Spleen (tissue), 11 donors: ENCODE measurements around the gene CFAP74. TPM values are rescaled to one million over a fixed set of nuclear protein-coding genes. Genes with fewer than 3 reads are reported as not detected.

ENCODE experiments used
- DNase-seq: peaks from one replicate; pipeline ENCODE4 v3.0.0-alpha.2; 2020
- H3K27ac ChIP-seq, 8 donors: fragments of 200-600 bp; sonication (generic) in 7 of 8; 1 replicate in 4 of 8; 2 replicates in 4 of 8; pipeline versions ENCODE4 v1.5.0 to v1.8.0; 2016 to 2021; ENCODE audit warnings: inconsistent platforms in 4 of 8, mild to moderate bottlenecking in 4 of 8, moderate library complexity in 1 of 8
- H3K27me3 ChIP-seq, 7 donors: fragments of 200-600 bp; sonication (generic) in 6 of 7; replicated peaks in 1 of 7; 1 replicate in 4 of 7; 2 replicates in 3 of 7; pipeline versions ENCODE4 v1.5.0 to v1.8.0; 2016 to 2021; ENCODE audit warnings: inconsistent platforms in 3 of 7, mild to moderate bottlenecking in 1 of 7
- H3K36me3 ChIP-seq, 6 donors: fragments of 200-600 bp; sonication (generic) in 5 of 6; 1 replicate in 4 of 6; 2 replicates in 2 of 6; pipeline versions ENCODE4 v1.5.0 to v1.8.0; 2016 to 2021; ENCODE audit warnings: inconsistent platforms in 2 of 6
- H3K4me1 ChIP-seq, 6 donors: fragments of 200-600 bp; sonication (generic) in 5 of 6; 1 replicate in 3 of 6; 2 replicates in 3 of 6; pipeline versions ENCODE4 v1.5.0 to v1.8.0; 2016 to 2021; ENCODE audit warnings: inconsistent platforms in 3 of 6
- H3K4me3 ChIP-seq, 8 donors: fragments of 200-600 bp; sonication (generic) in 7 of 8; 1 replicate in 4 of 8; 2 replicates in 4 of 8; pipeline versions ENCODE4 v1.5.0 to v1.8.0; 2016 to 2021; ENCODE audit warnings: inconsistent platforms in 4 of 8, mild to moderate bottlenecking in 4 of 8, moderate library complexity in 2 of 8
- H3K9me3 ChIP-seq, 8 donors: fragments of 200-600 bp; sonication (generic) in 7 of 8; 1 replicate in 4 of 8; 2 replicates in 4 of 8; pipeline versions ENCODE4 v1.5.0 to v1.8.0; 2016 to 2021; ENCODE audit warnings: inconsistent platforms in 4 of 8
- CTCF ChIP-seq, 11 experiments: fragments of 200-600 bp in 7 of 11; fragments of 450-650 bp in 4 of 11; sonication (generic) in 4 of 11; IDR thresholded peaks in 8 of 11; conservative IDR thresholded peaks in 3 of 11; 1 replicate in 7 of 11; 2 replicates in 4 of 11; pipeline versions ENCODE4 v1.4.0 to v1.8.0; 2016 to 2021; ENCODE audit warnings: antibody characterized with exemption in 11 of 11, inconsistent platforms in 4 of 11, mild to moderate bottlenecking in 1 of 11
- POLR2A ChIP-seq, 3 donors: fragments of 450-650 bp; IDR thresholded peaks; one replicate each; pipeline ENCODE4 v1.5.1; 2017; ENCODE audit warnings: antibody characterized with exemption in 3 of 3, mild to moderate bottlenecking in 1 of 3
- POLR2AphosphoS5 ChIP-seq, 3 donors: sonication (generic); formaldehyde crosslinking; IDR thresholded peaks; one replicate each; pipeline ENCODE4 v1.5.1; 2017; ENCODE audit warnings: antibody characterized with exemption in 3 of 3
- WGBS, 5 donors: extraction: QIAGEN DNeasy Blood & Tissue Kit in 3 of 5; methylation state at CpG; one replicate each; pipeline versions ENCODE4 v1.1.5 to v1.1.7; 2013 to 2018; 5-methylcytosine and 5-hydroxymethylcytosine counted together
- intact Hi-C: fragments of 100-400 bp; cut with DNase I; formaldehyde crosslinking; loops from one replicate; pipeline ENCODE4 v1.15.0; 2023; ENCODE audit warnings: low total_unique reads
- polyA plus RNA-seq, 3 donors: library from polyadenylated mRNA; stranded (reverse); fragments of 200-250 nt; gene quantifications; one replicate each; pipeline ENCODE4 v1.2.1, GENCODE V29; 2013
- total RNA-seq, 7 donors: library from RNA; depleted of rRNA in 3 of 7; stranded (reverse); fragments of >200 nt in 3 of 7; fragmentation: NEBNext Ultra II Directional in 4 of 7; extraction: Animal tissue kit (Norgen Biotek cat#: 25700) in 4 of 7; gene quantifications; one replicate each; pipeline versions ENCODE4 v1.1.0 to v1.2.1, GENCODE V29; 2016 to 2021
- donor health status: healthy with polysubstance abuse.
- donor health status: DM: no; HTN: no; CAD: no; lungs with moderate emphysema.
- donor health status: DM: no; HTN: no; CAD: no.
- donor health status: Bipolar disorder and iron deficiency.
- donor health status: healthy.
- donor health status: DM: no; HTN: no; CAD: no.
- donor health status: DM: yes; HTN: yes; CAD: no.

Gene CFAP74
- total and polyA plus RNA-seq, 10 donors = 0.03 to 0.32 (median 0.14) TPM; not detected in 4

GRCh38 chr1:1971688-1972087 lies 31.9 kb downstream of the CFAP74 start:
- 88 to 95% (median 91%) methylated on average over 8 to 21 of the region's 21 CpGs for WGBS, 5 donors

GRCh38 chr1:1971017-1971416 lies 32.6 kb downstream of the CFAP74 start:
- intact Hi-C loops = no loop called here
- Histone ChIP-seq H3K9me3 (no peaks in the 10 kb centered on the region), H3K36me3 (no peaks in the 10 kb centered on the region), H3K4me1 (no peaks in the 10 kb centered on the region), H3K4me3 (no peak overlapping the region), H3K27me3 (peaks cover 0 to 62% (median 0%) of the 10 kb centered on the region in 7 donors), H3K27ac (no peak overlapping the region)
- TF ChIP-seq POLR2A (IDR thresholded peaks at IDR 0.05) = no peak
- TF ChIP-seq CTCF (IDR thresholded peaks at IDR 0.05 in 8 of 11, conservative IDR thresholded peaks at IDR 0.05 in 3 of 11) = no peak
- no peak for TF ChIP-seq POLR2AphosphoS5 (IDR thresholded peaks at IDR 0.05)
- DNase-seq = no peak
- 88 to 92% (median 91%) methylated on average over 16 to 17 of the region's 17 CpGs for WGBS, 5 donors

More at GRCh38 chr1:1971688-1972087, 31.9 kb downstream of the CFAP74 start:
- H3K9me3 ChIP-seq = no peaks in the 10 kb centered on the region
- H3K4me3 ChIP-seq = no peak overlapping the region
- H3K36me3 ChIP-seq = no peaks in the 10 kb centered on the region
- no peak overlapping the region for H3K27ac ChIP-seq
- H3K27me3 ChIP-seq = peaks cover 0 to 59% (median 0%) of the 10 kb centered on the region in 7 donors
- intact Hi-C loops = no loop called here
- peak; percentile 69 for DNase-seq
- no peak for TF ChIP-seq POLR2A (IDR thresholded peaks at IDR 0.05)
- no peak for TF ChIP-seq POLR2AphosphoS5 (IDR thresholded peaks at IDR 0.05)
- no peak for TF ChIP-seq CTCF (IDR thresholded peaks at IDR 0.05 in 8 of 11, conservative IDR thresholded peaks at IDR 0.05 in 3 of 11)
- no peaks in the 10 kb centered on the region for H3K4me1 ChIP-seq

GRCh38 chr1:1969953-1970716 lies 33.5 kb downstream of the CFAP74 start:
- no peak for DNase-seq
- H3K4me1 ChIP-seq = no peaks in the 10 kb centered on the region
- intact Hi-C loops = no loop called here
- no peak overlapping the region for H3K4me3 ChIP-seq
- TF ChIP-seq POLR2AphosphoS5 (IDR thresholded peaks at IDR 0.05) (no peak), CTCF (IDR thresholded peaks at IDR 0.05 in 8 of 11, conservative IDR thresholded peaks at IDR 0.05 in 3 of 11) (no peak), POLR2A (IDR thresholded peaks at IDR 0.05) (no peak)
- H3K27me3 ChIP-seq = peaks cover 0 to 62% (median under 1%) of the 10 kb centered on the region in 7 donors
- H3K36me3 ChIP-seq = no peaks in the 10 kb centered on the region
- no peak overlapping the region for H3K27ac ChIP-seq
- no peaks in the 10 kb centered on the region for H3K9me3 ChIP-seq
- 73 to 83% (median 81%) methylated on average over 26 to 29 of the region's 29 CpGs for WGBS, 5 donors

- no peak for DNase-seq
- H3K36me3 ChIP-seq = no peaks in the 10 kb centered on the region
- no peak overlapping the region for H3K4me3 ChIP-seq
- H3K9me3 ChIP-seq = no peaks in the 10 kb centered on the region
- no peak overlapping the region for H3K27ac ChIP-seq
- 61 to 82% (median 78%) methylated on average over 5 to 10 of the region's 10 CpGs for WGBS, 5 donors
- no peak for TF ChIP-seq CTCF (IDR thresholded peaks at IDR 0.05 in 8 of 11, conservative IDR thresholded peaks at IDR 0.05 in 3 of 11)
- no peak for TF ChIP-seq POLR2A (IDR thresholded peaks at IDR 0.05)
- TF ChIP-seq POLR2AphosphoS5 (IDR thresholded peaks at IDR 0.05) = no peak
- intact Hi-C loops = no loop called here
- H3K27me3 ChIP-seq = peaks cover 0 to 62% (median 7%) of the 10 kb centered on the region in 7 donors
- no peaks in the 10 kb centered on the region for H3K4me1 ChIP-seq
These were observed 34.1 kb downstream of the CFAP74 start for GRCh38 chr1:1969505-1969900.
